ENCODE measurements around the gene PTPN7.

Gene PTPN7

DNA sequence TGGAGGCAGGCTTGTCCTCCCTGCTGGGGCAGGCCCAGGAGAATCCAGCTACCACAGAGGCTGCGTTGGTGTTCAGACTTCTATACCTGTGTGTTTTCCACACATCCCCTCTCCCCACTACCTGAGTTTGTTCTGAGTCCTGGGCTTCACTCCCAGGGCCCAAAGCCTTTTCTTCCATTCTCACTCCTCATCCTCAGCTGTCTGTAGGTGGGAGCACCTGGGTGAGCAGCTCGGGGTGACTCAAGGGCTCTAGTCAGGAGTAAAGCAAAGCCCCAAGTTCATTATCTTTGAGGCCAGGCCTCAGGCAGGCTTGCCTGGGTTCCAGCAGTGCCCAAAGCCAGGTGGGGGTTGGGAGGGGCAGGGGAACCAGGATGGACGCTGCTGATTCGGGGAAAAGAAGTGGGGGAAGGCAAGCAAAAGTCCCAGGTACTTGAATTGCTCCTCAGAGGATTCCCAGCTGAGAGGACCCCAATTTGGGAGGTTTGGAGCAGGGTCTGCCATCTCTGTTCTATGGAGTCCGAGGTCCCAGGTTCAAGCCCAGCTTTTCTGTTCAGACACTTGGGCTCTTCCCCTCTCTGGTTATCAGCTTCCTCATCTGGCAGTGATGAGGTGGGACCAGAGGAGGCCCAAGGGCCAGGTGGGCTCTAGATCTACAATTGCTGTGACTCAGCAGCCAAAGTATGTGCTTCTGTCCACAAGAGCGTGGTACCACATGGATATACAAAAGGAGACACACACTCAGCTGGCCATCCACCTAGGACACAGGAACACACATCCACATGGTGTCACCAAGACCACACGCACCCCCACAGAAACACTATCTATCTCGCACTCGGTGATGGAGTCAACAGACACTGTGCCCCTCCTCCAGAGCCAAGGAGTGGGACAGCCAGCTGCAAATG is 5.8 kb upstream of the PTPN7 start:
- DNase-seq: no peak

DNA sequence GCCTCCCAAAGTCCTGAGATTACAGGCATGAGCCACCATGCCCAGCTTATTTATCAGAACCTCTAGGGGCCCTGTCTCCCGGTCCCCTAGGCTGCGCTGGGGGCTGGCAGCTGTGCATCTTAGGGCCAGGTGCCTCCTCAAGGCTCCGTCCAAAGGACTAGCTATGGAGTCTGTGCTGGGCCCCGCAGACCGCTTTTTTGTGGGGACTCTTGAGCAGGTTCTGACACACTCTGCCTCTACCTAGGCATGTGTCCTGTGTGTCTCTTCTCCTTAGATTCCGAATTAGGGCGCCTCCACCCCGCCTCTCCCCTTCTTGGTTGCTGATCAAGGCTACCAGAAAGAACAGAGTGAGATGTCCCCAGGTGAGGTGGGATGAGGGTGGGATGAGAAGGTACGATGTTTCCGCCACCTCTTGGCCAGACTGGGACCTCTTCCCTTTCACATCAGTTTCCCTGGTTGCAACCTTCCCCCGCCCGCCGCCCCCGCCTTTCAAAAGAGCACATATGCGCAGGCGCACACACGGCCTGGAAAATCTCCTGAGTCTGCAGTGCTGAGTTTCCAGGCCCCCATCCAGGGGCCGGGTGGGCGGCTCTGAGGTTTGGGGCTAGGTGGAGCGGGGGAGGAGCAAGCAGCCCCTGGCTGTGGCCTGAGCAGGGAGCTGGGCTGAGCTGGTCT is 5.0 kb upstream of the PTPN7 start:
- no peak for DNase-seq

DNA sequence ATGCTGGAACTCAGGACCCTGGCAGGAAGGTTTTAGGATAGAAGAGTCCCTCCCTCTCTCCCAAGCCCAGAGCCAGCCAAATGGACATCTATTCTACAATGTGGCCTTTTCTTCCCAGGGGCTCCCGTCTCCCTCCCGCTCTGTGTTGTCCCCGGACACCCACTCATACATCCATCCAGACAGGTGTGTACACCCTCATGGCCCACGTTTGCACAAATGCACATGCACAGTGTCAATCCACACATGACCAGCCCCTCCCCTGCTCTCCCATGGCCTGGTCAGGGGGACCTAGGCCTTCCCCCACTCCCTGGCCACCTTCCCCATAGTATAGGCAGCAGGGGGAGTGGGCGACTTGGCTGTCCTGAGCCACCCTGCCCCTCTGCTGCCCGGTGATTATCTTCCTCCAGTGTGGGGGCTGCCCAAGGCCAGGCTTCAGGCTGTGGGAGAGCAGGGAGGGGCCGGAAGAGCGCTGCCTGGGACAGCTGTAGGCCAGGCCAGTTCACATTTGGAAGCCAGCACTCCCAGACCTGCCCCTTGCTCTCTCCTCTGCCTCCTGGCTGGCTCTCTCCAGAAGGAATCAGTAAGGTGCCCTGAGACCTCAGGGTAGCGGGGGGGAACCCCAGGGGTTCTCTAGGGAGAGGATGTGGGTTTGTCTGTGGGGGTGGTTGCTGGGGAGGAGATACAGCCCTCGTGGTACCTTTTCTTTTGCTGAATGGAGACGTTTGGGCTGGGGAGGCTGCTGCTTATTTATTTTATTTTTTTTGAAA is 4.1 kb upstream of the PTPN7 start:
- no peak for DNase-seq

DNA sequence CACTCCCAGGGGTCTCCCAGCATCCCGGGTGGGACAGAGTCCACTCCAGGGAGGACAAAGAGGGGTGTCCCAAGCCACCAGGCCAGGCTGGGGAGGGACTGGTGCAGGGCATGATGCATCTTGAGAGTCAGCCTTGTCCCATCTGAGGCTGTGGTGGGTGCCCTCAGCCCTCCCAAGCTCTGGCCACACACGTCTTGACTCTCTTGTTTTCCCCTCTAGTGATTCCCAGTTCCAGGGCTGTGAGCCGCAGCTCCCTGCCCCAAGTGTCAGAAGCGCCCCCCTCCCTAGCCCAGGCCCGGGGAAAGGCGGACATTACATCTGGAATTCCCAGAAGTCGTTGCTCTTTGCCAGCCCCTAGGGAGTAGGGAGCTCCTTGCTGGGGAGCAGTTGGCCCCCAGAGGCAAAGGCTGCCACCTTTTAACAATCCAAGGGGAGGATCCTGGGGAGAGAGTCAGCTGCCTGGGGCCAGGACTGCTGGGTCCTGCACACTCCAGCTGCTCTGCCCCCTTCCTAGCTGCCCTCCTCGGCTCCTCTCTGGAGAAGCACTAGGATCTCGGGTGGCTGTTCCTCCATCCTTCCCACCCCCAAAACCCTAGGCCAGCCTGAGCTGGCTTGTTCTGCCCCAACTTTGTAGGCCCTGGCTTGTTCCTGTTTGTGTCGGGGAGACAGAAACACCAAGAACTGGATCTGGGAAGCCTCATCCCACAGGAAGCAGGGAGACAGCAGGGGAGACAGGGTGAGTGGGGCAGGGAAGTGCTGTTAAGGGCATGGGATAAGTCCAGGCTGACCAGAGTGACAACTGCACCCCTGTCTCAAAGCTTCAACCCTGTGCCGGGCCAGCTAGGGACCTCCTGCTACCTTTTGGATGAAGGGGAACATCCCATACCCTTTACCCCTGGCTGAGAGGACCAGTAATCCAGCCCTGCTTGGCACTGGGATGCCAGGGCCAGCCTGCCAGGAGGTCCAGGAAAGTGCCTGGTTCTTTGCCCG is 3.2 kb upstream of the PTPN7 start:
- no peak for DNase-seq

DNA sequence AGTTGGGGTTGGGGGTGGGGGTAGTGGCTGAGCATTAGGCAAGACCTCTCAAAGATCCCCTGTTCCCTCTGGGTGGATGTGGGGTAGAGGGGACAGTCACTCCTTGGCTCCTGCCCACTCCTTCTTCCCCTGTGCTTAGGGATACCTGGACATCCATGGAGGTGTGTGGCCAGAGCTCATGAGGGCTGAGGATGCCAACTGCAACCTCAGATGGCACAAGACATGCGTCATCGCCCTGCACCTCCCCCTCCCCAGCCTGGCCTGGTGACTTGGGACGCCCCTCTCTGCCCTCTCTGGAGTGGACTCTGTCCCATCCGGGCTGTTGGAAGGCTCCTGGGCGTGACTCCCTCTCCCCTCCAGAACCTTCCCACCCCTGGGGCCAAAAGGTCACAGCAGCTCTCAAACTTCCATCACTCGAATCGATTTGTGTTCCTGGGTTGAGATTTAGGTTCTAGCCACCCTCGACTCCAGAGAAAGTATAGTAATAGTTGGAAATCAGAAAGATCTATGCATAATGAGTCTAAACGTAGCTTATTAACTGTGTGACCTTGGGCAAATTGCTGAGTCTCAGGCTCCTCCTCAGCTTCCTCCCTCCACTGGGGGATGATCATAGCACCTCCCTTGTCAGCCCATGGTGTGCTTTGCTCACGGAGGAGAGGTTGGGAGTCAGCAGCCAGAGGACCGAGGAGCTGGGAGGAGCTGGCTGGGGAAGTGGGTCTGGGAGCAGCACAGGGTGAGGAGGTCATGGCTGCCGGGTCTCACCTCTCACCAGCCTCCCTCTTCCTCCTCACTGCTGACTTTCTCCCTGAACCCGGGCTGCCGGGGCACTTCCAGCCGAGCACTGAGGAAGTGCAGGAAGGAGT is 2.2 kb upstream of the PTPN7 start:
- no peak for DNase-seq

DNA sequence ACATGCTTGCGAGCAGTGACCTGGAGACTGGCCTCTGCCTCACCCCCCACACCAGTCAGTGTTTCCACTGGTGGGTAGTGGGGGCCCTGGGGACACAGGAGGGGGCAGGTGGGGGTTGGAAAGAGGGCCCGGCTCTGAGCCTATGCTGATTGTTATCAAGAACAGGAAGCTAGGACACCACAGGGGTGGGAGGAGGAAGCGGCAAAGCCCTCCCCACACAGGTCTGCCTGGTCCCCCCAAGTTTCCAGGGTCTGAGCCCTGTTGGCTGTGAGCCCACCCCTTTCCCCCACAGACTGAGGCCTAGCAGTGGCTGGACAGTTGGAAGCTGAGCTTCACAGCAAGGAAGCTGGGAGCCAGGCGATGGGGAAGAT is 1.6 kb upstream of the PTPN7 start:
- DNase-seq: no peak

DNA sequence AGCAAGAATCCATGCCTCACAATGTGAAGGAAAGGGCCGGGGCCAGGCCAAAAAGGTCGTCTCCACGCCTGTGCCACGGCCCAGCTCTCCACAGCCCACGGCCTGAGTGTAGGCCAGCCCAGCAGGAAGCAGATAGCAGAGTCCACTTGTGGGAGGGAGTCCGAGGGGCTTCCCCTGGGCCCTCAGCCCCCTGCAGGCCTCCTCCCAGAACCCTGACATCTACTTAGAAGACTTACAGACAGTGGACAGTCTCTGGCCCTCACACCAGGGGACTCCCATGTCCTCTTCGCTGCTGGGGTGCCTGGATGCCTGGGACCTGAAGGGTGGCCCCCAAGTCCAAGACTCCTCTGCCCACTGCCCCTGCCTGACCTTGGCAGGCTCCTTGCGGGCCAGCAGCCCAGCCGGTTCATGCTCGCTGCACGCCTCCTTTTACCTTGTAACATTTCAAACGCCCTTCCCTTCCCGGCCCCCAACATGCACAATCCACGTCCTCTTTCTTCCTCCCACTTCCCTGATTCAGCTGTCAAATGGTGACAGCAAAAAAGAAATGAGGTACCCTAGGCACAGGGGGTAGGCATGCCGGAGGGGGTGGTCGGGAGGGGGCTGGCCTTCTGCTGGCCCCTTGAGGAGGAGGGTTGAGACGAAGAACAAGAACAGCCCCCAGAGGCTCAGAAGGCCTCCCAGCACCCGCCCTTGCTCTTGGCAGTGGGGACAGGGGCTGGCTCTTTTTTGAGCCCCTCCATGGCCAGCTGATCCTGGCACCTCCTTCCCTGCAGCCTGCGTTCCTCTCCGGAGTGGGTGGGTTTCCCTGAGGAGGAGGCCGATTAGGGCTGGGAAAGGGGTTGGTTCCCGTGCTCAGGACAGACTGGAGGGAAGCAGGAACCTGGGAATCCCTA is 997 bp upstream of the PTPN7 start:
- DNase-seq: no peak

DNA sequence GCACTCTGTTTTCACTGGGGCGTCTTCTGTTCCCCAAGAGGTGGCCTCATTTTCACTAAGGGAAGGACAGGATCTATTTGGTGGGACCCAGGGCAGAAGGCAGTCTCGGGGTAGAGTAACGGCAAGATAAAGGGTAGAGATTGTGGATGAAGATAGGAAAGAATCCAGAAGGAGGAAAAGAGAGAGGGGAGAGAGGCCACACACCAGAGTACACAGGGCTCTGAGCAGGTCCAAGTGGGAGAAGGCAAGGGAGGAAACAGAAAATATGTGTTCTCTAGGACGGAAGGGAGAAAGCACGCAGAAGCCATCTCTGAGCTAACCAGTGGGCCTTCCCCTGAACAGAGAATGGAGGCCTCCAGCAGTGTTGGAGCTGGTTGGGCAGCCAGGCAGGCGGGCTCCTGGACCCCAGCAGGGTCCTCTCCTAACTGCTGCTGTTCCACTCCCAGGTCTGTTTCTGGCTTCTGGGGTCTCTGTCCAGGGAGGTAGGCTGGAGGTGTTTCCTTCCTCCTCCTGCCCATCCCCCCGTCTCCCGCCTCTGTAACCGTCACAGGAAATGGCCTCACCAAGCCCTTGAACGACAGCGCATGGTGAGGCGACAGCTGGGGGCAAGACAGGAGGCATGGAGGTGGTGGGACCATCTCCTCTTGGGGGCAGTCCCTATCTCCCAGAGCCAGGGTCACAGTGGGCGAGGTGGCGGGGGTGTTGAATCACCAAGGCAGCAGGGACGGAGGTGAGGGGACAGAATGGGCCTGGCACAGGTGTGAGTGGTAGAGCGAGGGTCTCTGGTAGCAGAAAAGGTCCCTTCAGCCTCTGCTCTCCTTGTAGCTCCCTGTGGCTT is 649 bp downstream of the PTPN7 start:
- no peak for DNase-seq

DNA sequence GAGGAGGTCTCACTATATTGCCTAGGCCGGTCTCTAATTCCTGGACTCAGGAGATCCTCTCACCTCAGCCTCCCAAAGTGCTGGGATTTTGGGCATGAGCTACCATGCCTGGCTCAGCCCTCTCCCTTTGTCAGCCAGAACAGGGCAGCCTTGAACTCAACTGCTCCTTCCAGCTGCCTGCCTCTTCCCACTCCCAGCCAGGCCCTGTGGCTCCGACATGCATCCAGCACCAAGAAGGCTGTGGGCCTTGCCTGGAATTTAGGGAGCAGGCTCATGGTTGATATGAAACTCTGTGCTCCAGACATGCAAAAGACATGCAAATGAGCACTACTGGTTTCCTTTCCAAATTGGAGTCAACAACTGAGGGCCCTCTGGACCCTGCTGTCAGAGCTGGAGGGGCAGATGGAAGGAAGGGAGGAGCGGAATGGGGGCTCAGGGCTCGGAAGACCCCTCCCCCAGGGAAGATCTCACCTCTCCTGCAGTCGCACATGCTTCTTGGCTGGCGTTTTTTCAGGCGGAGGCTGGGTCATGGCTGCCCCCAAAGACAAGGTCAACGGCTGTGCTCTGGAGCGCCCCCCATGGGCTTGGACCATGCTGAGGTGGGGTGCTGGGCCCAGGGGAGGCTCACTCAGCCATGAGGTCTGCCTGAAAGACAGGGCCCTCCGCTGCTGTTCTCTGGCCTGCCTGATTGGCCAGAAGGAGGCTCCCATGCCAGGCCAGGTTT is 1.4 kb downstream of the PTPN7 start:
- DNase-seq: no peak

DNA sequence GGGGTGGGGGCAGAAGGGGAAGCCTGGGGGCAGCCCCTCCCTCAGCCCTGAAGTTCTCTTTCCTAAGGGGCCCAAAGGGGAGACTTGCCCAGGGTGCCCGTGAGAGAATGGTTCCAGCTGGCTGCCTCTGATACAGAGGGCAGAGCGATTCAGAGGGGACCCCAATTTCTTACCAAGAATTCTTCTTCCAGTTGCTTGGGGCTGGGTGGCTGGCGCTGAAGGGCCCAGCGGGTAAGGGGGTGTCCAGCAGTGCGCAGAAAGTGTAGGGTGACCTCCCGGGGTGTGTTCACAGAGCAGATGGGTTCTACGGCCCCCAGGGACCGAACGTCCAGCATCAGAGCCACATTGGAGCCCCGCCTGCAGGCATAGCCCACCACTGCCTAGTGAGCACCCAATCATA is 2.5 kb downstream of the PTPN7 start:
- no peak for DNase-seq

DNA sequence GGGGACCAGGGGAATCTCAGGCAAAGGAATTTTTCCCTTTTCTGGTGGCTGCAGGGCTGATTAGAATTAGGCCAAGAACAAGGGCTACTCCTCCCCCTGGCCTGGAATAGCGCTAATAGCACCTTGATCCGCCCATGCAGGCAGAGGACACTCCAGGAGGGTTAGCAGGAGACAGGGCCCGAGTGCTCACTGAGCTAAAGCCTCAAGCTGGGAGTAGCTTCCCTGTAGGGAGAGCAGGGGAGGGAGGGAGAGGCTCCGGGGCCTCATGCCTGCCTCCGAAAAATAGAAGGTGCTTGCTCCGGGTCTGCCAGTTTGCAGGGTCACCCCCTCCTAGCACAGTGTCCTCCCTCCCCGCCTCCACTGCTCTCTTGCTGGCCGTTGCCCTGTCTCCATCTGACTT is 3.8 kb downstream of the PTPN7 start:
- no peak for DNase-seq

DNA sequence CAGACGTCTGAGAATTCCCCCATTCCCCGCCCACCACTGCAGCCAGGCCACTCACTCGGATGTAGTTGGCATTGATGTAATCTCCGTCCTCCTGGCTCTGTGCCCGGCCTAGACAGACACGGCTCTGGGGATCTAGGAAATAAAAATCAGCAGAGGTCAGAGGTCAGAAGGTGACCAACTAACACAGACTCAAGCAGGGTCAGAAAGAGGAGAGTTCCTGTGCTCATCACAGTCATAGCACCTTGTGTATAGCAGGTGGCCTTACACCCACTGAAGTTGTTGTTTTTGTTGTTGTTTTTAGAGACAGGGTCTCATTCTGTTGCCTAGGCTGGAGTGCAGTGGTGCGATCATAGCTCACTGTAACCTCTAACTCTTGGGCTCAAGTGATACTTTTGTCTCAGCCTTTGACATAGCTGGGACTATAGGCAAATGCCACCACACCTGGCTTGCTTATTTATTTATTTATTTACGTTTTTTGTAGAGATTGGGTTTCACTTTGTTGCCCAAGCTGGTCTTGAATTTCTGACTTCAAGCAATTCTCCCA is 4.9 kb downstream of the PTPN7 start:
- no peak for DNase-seq

DNA sequence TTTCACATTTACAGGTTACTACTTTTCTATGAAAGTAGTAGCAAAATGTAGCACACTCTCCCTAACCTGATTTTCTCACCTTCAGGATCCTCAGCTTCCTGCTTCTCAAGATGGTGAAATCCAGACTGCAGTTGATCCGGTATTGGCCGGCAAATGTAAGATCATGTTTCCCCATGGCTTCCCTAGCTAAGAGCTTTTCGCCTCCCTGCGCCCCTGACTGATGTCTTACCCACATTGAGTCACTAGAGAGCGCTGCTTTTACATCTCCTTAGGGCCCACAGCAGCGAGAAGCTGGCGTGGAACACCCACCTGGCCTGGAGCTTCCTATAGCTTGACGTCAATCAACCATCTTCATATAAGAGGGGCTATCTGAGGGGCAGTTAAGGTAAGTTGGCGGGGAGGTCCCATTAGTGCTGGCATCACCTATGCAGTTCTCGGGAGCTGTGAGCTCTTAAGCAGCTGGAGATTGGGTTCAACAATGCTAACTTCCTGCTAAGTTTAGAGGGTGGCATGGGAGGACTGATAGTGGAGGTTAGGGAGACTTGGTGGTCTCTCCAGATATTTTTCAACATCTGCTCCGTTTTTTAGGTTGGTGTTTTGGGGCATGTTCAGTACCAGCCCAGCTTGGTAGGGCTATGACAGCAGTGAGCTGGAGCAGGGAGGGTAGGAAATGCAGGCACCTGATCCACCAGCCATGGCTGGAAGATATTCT is 5.5 kb downstream of the PTPN7 start:
- DNase-seq: peak; percentile 67 to 86

DNA sequence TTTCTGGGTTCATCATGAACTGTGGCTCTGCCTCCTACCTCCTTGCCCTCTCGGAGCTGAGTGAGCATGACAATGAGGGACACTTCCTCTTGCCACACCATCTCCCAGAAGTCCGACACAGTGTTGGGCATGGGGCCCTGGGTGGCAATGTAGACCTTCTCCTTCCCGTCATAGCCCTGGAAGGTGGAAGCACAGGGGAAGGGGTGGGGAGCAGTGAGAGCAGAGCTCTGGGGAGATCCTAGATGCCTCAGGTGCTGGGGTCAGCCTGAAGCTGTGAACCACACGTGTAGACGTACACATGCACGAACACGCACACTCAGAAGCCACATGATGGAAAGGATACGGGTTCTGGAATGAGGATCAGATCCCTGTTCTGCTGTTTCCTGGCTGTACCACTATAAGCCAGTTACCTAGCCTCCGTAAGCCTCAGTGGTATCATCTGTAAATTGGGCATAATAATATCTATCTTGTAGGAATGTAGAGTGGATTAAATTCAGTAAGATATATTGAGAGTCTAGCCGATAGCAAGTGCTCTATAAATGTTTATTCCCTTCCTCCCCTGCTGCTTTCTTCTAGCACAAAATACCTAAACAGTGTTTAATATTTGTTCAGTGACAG is 6.1 kb downstream of the PTPN7 start:
- no peak for DNase-seq

DNA sequence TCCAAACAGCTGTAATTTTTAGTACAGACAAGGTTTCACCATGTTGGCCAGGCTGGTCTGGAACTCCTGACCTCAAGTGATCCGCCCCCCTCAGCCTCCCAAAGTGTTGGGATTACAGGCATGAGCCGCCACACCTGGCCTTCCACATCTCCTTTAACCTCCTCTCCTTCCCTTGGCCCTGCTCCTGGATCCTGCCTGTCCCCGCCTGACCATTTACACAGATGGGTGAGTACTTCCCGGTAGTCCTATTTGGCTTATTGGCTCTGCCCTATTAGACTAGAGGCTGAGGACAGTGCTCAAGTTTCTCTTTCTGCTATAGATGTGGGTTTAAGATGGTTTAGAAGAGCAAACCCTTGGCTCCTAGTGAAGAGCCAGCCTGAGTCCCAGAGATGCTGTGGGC is 7.1 kb downstream of the PTPN7 start:
- DNase-seq: no peak

DNA sequence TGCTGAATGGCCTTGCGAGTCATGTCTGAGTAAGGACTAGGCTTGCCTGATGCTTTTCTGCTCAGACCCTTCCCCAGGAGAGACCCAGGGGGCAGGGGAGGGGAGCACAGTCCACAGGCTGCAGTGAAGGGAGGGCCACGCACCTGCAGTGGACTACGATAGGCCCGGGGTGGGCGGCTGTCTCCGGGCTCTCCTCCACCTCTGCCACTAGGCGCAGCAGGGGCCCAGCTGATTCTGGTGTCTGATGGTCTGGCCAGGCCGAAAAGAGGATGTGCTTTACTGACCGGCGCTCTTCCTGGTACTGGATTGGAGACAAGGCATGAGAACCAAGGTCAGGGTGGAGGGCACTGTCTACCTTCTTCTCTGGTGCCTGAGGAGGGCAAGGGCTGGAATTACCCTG is 8.0 kb downstream of the PTPN7 start:
- DNase-seq: no peak

DNA sequence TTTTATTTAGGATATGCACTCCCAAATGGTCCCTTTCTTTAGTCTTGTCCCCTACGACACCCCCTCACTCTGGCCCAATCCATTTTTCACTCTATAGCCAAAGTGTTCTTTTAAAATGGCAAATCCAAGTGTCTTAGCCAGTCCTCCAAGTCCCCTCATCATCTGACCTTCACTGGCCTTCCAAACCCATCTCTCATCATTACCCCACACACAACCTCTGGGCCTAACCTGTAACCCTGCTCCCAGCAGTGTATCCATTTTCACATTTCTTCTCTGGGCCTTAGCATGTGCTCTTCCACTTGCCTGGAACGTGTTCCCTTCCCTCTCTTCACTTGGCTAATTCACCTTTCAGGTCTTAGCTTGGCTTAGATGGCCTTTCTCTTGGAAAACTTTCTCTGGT is 9.4 kb downstream of the PTPN7 start:
- no peak for DNase-seq

Data from NCI-H187 (cell line).